Bronchial epithelial cell (primary cell): ENCODE measurements around the gene MTCH2. TPM values are rescaled to one million over a fixed set of nuclear protein-coding genes. Genes with fewer than 3 reads are reported as not detected.
A peak's percentile ranks its signal among the peaks of the same experiment; 100 is the strongest.

ENCODE experiments used
- DNase-seq: peaks from one replicate; pipeline ENCODE4 v3.0.0-alpha.2; 2010; ENCODE audit warnings: low read depth
- FAIRE-seq: peaks from 2 replicates; lab custom pipeline; 2011; peaks lifted over from hg19 to GRCh38; lab: Jason Lieb, UNC
- H3K27me3 ChIP-seq: 2 replicates; pipeline ENCODE4 v1.5.1; 2011; ENCODE audit warnings: low read length; ENCODE audit not compliant: control insufficient read depth, insufficient read depth
- H3K36me3 ChIP-seq: 2 replicates; pipeline ENCODE4 v1.5.1; 2011; ENCODE audit warnings: low read length; ENCODE audit not compliant: control insufficient read depth, insufficient read depth
- H3K4me3 ChIP-seq: 2 replicates; pipeline ENCODE4 v1.5.1; 2011; ENCODE audit warnings: mild to moderate bottlenecking, low read depth, low read length, control low read depth
- CTCF ChIP-seq: IDR thresholded peaks from 2 replicates; pipeline ENCODE4 v1.5.1; 2011; ENCODE audit warnings: mild to moderate bottlenecking, moderate library complexity, low read length, control low read depth, inconsistent platforms; ENCODE audit not compliant: insufficient read depth, severe bottlenecking
- total RNA-seq: library from RNA; depleted of rRNA; stranded (reverse); fragments of >200 nt; gene quantifications from 2 replicates; pipeline ENCODE4 v1.2.1, GENCODE V29; 2014

Gene MTCH2
- total RNA-seq, 1 donor from 2014 or later = 130 TPM

- TF ChIP-seq CTCF = no peak
Measured at GRCh38 chr11:47603295-47603694, 39.1 kb downstream of the MTCH2 start.

DNA sequence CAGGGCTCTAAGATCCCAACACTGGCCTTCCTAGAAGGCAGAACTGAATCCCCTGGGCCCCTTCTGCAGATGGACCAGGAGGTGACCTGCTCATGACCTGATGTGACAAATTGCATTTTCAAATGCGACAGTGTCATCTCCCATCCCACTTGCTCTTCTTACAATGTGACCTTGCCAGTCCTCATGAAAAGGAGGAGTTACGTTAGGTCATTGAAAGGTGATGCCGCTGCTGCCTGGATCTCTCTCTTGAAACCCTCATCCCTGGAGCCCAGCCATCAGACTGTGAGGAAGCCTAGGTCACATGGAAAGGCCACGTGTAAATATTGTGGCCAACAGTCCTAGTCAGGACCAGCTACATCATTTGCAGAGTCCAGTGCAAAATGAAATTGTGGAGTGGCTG is 42.5 kb downstream of the MTCH2 start:
- H3K4me3 ChIP-seq = no peak overlapping the region
- DNase-seq (no peak), FAIRE-seq (peak; percentile 23)
- H3K36me3 ChIP-seq = no peaks in the 10 kb centered on the region
- peaks cover 4% of the 10 kb centered on the region for H3K27me3 ChIP-seq
- no peak for TF ChIP-seq CTCF

More at GRCh38 chr11:47603295-47603694, 39.1 kb downstream of the MTCH2 start:
- Histone ChIP-seq H3K27me3 (no peaks in the 10 kb centered on the region), H3K4me3 (no peak overlapping the region), H3K36me3 (no peaks in the 10 kb centered on the region)
- DNase-seq = no peak
- no peak for FAIRE-seq

GRCh38 chr11:47595967-47596366 is 46.4 kb downstream of the MTCH2 start:
- no peak for TF ChIP-seq CTCF
- Histone ChIP-seq H3K4me3 (no peak overlapping the region), H3K36me3 (no peaks in the 10 kb centered on the region), H3K27me3 (peaks cover 30% of the 10 kb centered on the region)
- FAIRE-seq (no peak), DNase-seq (no peak)

- no peak overlapping the region for H3K4me3 ChIP-seq
- FAIRE-seq (no peak), DNase-seq (no peak)
- no peaks in the 10 kb centered on the region for H3K36me3 ChIP-seq
- TF ChIP-seq CTCF = no peak
- peaks cover 30% of the 10 kb centered on the region for H3K27me3 ChIP-seq
Measured at GRCh38 chr11:47595029-47595428, 47.3 kb downstream of the MTCH2 start.

- no peak for TF ChIP-seq CTCF
- no peak for DNase-seq
- H3K27me3 ChIP-seq = peaks cover 33% of the 10 kb centered on the region
- no peaks in the 10 kb centered on the region for H3K36me3 ChIP-seq
- FAIRE-seq = no peak
- no peak within 1 kb of the TSS for H3K4me3 ChIP-seq
Measured at GRCh38 chr11:47593934-47594855, 48.2 kb downstream of the MTCH2 start, which contains the start of gene C1QTNF4. Gene C1QTNF4, minus strand, starts transcription at chr11:47594411. Its CDS starts 3,601 bp downstream, at chr11:47590810.
